ENCODE measurements around the gene IL12RB2. TPM values are rescaled to one million over a fixed set of nuclear protein-coding genes. Genes with fewer than 3 reads are reported as not detected.
"Not testable (repeated sequence)": the region's sequence is repeated elsewhere in the genome, so short reads cannot be mapped to it uniquely, and the experiment has no call there.

The IL12RB2 gene
- total RNA-seq, 2 experiments from 2014 or later, result 75.5 to 76.0 TPM

DNA sequence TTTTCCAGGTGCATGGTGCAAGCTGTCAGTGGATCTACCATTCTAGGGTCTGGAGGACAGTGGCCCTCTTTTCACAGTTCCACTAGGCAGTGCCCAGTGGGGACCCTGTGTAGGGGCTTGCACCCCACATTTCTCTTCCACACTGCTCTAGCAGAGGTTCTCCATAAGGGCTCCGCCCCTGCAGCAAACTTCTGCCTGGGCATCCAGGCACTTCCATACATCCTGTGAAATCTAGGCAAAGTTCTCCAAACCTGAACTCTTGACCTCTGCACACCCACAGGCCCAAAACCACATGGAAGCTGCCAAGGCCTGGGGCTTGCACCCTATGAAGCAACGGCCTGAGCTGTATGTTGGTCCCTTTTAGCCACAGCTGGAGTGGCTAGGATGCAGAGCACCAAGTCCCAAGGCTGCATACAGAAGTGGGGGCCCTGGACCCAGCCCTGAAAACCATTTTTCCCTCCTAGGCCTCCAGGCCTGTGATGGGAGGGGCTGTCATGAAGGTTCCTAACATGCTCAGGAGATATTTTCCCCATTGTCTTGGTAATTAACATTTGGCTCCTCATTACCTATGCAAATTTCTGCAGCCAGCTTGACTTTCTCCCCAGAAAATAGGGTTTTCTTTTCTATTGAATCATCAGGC, 76.4 kb downstream of the IL12RB2 start:
- no peak overlapping the region for H3K27ac Mint-ChIP-seq
- peaks cover 72% of the 10 kb centered on the region for H3K36me3 Mint-ChIP-seq (ENCODE audit: low read depth)
- ChIA-PET CTCF (no interaction called here), POLR2A (no interaction called here)
- no peak overlapping the region for H3K4me3 Mint-ChIP-seq
- no peaks in the 10 kb centered on the region for H3K4me1 Mint-ChIP-seq
- DNase-seq, result no peak
- peaks cover 35% of the 10 kb centered on the region for H3K9me3 Mint-ChIP-seq
- no peaks in the 10 kb centered on the region for H3K27me3 Mint-ChIP-seq

- Mint-ChIP-seq H3K27ac (no peak overlapping the region), H3K9me3 (peaks cover 3% of the 10 kb centered on the region), H3K4me3 (no peak overlapping the region), H3K4me1 (no peaks in the 10 kb centered on the region), H3K27me3 (no peaks in the 10 kb centered on the region), H3K36me3 (ENCODE audit: low read depth) (peaks cover 52% of the 10 kb centered on the region)
- DNase-seq, result no peak
- CTCF ChIA-PET, result interaction anchor here (0.6 to 1.1 kb wide), 2 partner anchors 38 to 659 kb away, joined by 3 to 4 read pairs; no protein-coding TSS in a partner anchor
- POLR2A ChIA-PET, result interaction anchor here (0.9 kb wide), 1 partner anchor 11 kb away, joined by 3 read pairs; no protein-coding TSS in a partner anchor
Observed at GRCh38 chr1:67390041-67390887, 82.6 kb downstream of the IL12RB2 start.

GRCh38 chr1:67393240-67393639, 85.6 kb downstream of the IL12RB2 start:
- DNase-seq, result no peak
- H3K9me3 Mint-ChIP-seq, result no peaks in the 10 kb centered on the region
- no peaks in the 10 kb centered on the region for H3K27me3 Mint-ChIP-seq
- no peak overlapping the region for H3K27ac Mint-ChIP-seq
- peaks cover 69% of the 10 kb centered on the region for H3K36me3 Mint-ChIP-seq (ENCODE audit: low read depth)
- POLR2A ChIA-PET, result interaction anchor here (0.8 to 1.8 kb wide), 3 partner anchors 35 to 64 kb away, joined by 3 to 5 read pairs (median 4); partner anchors contain the start of gene SERBP1
- H3K4me3 Mint-ChIP-seq, result no peak overlapping the region
- CTCF ChIA-PET, result interaction anchor here (1.2 kb wide), 1 partner anchor 180 kb away, joined by 4 read pairs; no protein-coding TSS in a partner anchor
- H3K4me1 Mint-ChIP-seq, result peaks cover 1% of the 10 kb centered on the region

DNA sequence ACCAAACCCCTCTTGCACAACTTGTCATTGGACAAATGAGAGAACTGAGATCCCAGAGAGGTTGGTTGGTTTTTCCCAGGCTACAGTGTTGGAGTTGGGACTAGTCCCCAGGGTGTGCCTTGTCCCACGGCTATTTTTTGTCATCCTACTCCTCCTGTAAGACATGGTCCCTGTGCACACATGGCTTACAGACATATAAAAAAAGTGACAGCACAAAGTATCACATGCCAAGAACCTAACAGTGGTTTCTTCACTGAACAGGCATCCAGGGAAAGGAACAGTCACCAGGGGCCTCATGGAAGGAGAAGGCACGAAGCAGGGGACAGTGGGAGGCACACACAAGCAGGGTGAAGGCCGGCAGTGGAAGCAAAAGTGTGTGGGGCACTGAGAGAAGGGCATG, 86.1 kb downstream of the IL12RB2 start:
- ChIA-PET CTCF (interaction anchor here (1.2 kb wide), 1 partner anchor 181 kb away, joined by 4 read pairs; no protein-coding TSS in a partner anchor), POLR2A (interaction anchor here (1.0 to 1.8 kb wide), 3 partner anchors 11 to 36 kb away, joined by 3 to 5 read pairs (median 4); partner anchors contain the start of gene SERBP1)
- Mint-ChIP-seq H3K4me3 (no peak overlapping the region), H3K27me3 (no peaks in the 10 kb centered on the region), H3K9me3 (no peaks in the 10 kb centered on the region), H3K36me3 (ENCODE audit: low read depth) (peaks cover 74% of the 10 kb centered on the region), H3K4me1 (peaks cover 1% of the 10 kb centered on the region), H3K27ac (no peak overlapping the region)
- DNase-seq, result no peak

DNA sequence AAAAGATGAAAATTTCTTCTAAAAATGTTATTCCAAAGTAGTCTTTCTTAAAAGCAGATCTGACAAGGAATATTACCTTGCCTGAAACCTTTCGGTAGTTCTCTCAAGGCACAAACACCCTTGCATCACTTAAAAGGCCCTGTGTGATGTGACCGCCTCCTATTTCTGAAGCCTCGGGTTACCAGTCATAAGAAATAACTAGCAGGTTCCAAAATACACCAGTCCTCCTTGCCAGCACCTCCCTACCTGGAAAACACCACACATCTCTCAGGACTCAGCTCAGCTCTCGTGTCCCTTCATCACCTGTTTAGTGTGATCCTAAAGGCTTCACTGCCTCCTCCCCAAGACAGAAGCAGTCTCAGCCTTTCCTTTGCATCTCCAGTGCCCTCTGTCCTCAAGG, 86.9 kb downstream of the IL12RB2 start:
- no peak for DNase-seq
- no peak overlapping the region for H3K4me3 Mint-ChIP-seq
- H3K9me3 Mint-ChIP-seq, result no peaks in the 10 kb centered on the region
- no peak overlapping the region for H3K27ac Mint-ChIP-seq
- ChIA-PET CTCF (no interaction called here), POLR2A (interaction anchor here (1.0 kb wide), 1 partner anchor 12 kb away, joined by 3 read pairs; no protein-coding TSS in a partner anchor)
- H3K36me3 Mint-ChIP-seq (ENCODE audit: low read depth), result peaks cover 78% of the 10 kb centered on the region
- H3K27me3 Mint-ChIP-seq, result no peaks in the 10 kb centered on the region
- H3K4me1 Mint-ChIP-seq, result peaks cover 5% of the 10 kb centered on the region

GRCh38 chr1:67399199-67399993, 91.7 kb downstream of the IL12RB2 start:
- no peak for DNase-seq
- POLR2A ChIA-PET, result interaction anchor here (0.8 to 1.5 kb wide), 5 partner anchors 9 to 166 kb away, joined by 3 to 9 read pairs (median 3); no protein-coding TSS in a partner anchor
- Mint-ChIP-seq H3K4me1 (peaks cover 10% of the 10 kb centered on the region), H3K27me3 (no peaks in the 10 kb centered on the region), H3K4me3 (no peak overlapping the region), H3K27ac (no peak overlapping the region), H3K36me3 (ENCODE audit: low read depth) (peaks cover 53% of the 10 kb centered on the region), H3K9me3 (no peaks in the 10 kb centered on the region)
- CTCF ChIA-PET, result interaction anchor here (1.1 kb wide), 1 partner anchor 8 kb away, joined by 3 read pairs; no protein-coding TSS in a partner anchor

DNA sequence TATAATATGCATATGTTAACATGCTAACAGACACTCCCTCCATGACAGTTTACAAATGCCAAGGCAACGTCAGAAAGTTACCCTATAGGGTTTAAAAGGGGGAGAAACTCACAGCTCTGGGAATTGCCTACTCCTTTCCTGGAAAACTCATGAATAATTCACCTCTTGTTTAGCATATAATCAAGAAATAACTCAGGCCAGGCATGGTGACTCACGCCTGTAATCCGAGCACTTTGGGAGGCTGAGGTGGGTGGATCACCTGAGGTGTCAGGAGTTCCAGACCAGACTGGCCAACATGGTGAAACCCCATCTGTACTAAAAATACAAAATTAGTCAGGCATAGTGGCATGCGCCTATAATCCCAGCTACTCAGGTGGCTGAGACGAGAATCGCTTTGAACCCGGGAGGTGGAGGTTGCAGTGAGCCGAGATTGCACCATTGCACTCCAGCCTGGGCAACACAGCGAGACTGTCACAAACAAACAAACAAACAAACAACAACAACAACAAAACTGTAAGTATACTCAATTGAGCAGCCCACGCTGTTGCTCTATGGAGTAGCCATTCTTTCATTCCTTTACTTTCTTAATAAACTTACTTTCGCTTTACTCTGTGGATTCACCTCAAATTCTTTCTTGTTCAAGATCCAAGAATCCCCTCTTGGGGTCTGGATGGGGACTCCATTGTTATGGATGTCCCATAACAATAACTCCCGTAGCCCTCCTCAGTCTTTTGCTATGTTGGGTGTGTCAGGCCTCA, 92.5 kb downstream of the IL12RB2 start:
- H3K36me3 Mint-ChIP-seq (ENCODE audit: low read depth), result peaks cover 54% of the 10 kb centered on the region
- peak overlapping the region; percentile 37 for H3K27ac Mint-ChIP-seq
- H3K27me3 Mint-ChIP-seq, H3K4me1 Mint-ChIP-seq, CTCF ChIA-PET, H3K4me3 Mint-ChIP-seq, H3K9me3 Mint-ChIP-seq, DNase-seq: not testable (repeated sequence)
- POLR2A ChIA-PET, result interaction anchor here (1.2 kb wide), 2 partner anchors 49 to 166 kb away, joined by 3 read pairs; no protein-coding TSS in a partner anchor

- CTCF ChIA-PET, result interaction anchor here (1.4 kb wide), 1 partner anchor 99 kb away, joined by 3 read pairs; no protein-coding TSS in a partner anchor
- no peak overlapping the region for H3K27ac Mint-ChIP-seq
- DNase-seq, result no peak
- peaks cover 46% of the 10 kb centered on the region for H3K36me3 Mint-ChIP-seq (ENCODE audit: low read depth)
- H3K27me3 Mint-ChIP-seq, result no peaks in the 10 kb centered on the region
- no peak overlapping the region for H3K4me3 Mint-ChIP-seq
- POLR2A ChIA-PET, result interaction anchor here (1.2 to 1.4 kb wide), 2 partner anchors 15 to 50 kb away, joined by 3 to 5 read pairs; no protein-coding TSS in a partner anchor
- H3K4me1 Mint-ChIP-seq, result peaks cover 10% of the 10 kb centered on the region
- H3K9me3 Mint-ChIP-seq, result no peaks in the 10 kb centered on the region
Observed at GRCh38 chr1:67401443-67401842, 93.8 kb downstream of the IL12RB2 start.

DNA sequence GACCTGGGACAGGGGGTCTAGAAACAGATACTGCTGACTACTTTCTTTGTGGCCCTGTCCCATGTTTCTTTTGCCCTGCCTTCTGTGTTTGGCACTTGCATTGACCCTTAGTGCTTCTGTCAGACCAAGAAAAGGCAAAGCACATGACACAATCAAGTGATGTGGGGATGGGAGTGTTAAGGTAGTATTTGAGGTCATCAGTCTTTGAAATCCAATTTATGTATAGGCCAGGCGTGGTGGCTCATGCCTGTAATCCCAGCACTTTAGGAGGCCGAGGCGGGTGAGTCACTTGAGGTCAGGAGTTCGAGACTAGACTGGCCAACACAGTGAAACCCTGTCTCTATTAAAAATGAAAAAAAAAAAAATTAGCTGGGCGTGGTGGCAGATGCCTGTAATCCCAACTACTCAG, 96.5 kb downstream of the IL12RB2 start:
- Mint-ChIP-seq H3K27me3 (no peaks in the 10 kb centered on the region), H3K9me3 (no peaks in the 10 kb centered on the region), H3K4me1 (peaks cover 7% of the 10 kb centered on the region), H3K36me3 (ENCODE audit: low read depth) (peaks cover 25% of the 10 kb centered on the region), H3K4me3 (no peak overlapping the region), H3K27ac (peak overlapping the region; percentile 59)
- ChIA-PET POLR2A (no interaction called here), CTCF (no interaction called here)
- DNase-seq, result no peak

DNA sequence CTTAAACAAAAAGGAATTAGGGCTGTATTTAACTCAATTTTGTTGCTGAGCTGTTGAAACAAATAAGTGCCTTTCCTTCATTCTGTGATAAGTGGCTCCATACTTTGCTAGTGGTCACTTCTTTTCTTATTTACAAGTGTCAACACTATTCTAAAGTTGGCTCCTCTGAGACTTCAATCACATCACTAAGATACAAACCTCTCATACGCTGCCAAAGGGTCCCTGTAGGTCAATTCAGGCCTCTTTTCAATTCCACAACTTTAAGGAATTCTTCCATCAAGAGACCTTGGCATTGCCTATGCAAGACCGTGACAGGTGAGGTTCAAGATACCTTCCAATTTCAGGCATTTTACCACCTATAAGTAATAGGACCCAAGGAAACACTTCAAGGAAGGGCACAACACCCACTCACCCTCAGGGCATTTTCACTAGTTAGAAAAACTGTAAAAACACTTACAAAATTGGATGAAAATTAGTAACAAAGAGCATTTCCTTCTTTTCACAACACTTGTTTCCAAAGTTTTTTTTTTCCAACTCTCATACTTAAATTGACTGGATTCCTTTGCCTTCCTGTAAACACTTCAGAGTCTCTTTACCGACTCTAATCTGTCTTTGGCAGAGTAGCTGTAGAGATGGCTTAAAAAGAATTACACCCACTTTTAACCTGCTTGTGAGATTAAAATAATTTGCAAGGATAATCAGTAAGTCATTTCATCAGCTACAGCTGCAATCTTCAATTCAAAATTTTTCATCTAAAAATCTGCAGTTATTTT, 98.0 kb downstream of the IL12RB2 start:
- Mint-ChIP-seq H3K27ac (no peak overlapping the region), H3K27me3 (no peaks in the 10 kb centered on the region), H3K4me1 (peaks cover 3% of the 10 kb centered on the region), H3K4me3 (no peak overlapping the region), H3K36me3 (ENCODE audit: low read depth) (peaks cover 28% of the 10 kb centered on the region), H3K9me3 (no peaks in the 10 kb centered on the region)
- DNase-seq, result no peak
- CTCF ChIA-PET, result interaction anchor here (1.1 kb wide), 1 partner anchor 23 kb away, joined by 3 read pairs; no protein-coding TSS in a partner anchor
- POLR2A ChIA-PET, result interaction anchor here (3.6 kb wide), 1 partner anchor 24 kb away, joined by 18 read pairs; the partner anchor contains the start of gene SERBP1

DNA sequence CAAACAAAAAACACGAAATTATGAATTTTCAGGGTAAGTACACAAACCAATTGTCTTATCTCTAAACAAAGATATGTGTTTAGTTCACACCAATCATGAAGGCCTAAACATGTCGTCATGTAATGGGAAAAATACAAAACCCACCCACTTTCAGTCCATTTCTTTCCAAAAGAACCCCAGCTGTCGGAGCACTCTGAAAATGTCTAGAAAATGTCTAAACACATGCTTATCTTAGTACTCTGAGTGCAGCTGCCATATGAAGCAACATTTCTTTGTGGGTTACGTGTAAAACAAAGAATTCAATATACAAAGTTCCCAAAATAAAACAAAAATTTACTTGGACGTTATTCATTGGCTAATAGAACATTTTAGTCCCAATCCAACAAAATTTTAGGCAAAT, 99.8 kb downstream of the IL12RB2 start:
- POLR2A ChIA-PET, result interaction anchor here (3.6 kb wide), 1 partner anchor 22 kb away, joined by 18 read pairs; the partner anchor contains the start of gene SERBP1
- H3K9me3 Mint-ChIP-seq, result no peaks in the 10 kb centered on the region
- peaks cover 3% of the 10 kb centered on the region for H3K4me1 Mint-ChIP-seq
- no peaks in the 10 kb centered on the region for H3K27me3 Mint-ChIP-seq
- no peak for DNase-seq
- H3K36me3 Mint-ChIP-seq (ENCODE audit: low read depth), result peaks cover 39% of the 10 kb centered on the region
- H3K27ac Mint-ChIP-seq, result no peak overlapping the region
- no peak overlapping the region for H3K4me3 Mint-ChIP-seq
- CTCF ChIA-PET, result interaction anchor here (1.1 kb wide), 1 partner anchor 9 kb away, joined by 3 read pairs; no protein-coding TSS in a partner anchor

All from activated CD4-positive, alpha-beta memory T cell treated with anti-CD3 and anti-CD28 coated beads, Interleukin-2, amount 10 ng/mL, durations not matched to agents 7 days and 5 days (primary cell).